DMS53 treated with DMSO at 0.1 percent for 48 hours (cell line): ENCODE measurements around the gene CYB5D1.

Source experiments
- DNase-seq: peaks from one replicate; lab custom pipeline; 2025; ENCODE audit not compliant: unreplicated experiment; lab: John Stamatoyannopoulos, UW

CYB5D1 gene

GRCh38 chr17:7885367-7886226 lies 27.8 kb downstream of the CYB5D1 start:
- peak; percentile 50 for DNase-seq

- DNase-seq = peak; percentile 74
Observed at GRCh38 chr17:7886227-7887037, 28.6 kb downstream of the CYB5D1 start.

- DNase-seq = peak; percentile 85
Observed at GRCh38 chr17:7887038-7887481, 29.3 kb downstream of the CYB5D1 start.

DNA sequence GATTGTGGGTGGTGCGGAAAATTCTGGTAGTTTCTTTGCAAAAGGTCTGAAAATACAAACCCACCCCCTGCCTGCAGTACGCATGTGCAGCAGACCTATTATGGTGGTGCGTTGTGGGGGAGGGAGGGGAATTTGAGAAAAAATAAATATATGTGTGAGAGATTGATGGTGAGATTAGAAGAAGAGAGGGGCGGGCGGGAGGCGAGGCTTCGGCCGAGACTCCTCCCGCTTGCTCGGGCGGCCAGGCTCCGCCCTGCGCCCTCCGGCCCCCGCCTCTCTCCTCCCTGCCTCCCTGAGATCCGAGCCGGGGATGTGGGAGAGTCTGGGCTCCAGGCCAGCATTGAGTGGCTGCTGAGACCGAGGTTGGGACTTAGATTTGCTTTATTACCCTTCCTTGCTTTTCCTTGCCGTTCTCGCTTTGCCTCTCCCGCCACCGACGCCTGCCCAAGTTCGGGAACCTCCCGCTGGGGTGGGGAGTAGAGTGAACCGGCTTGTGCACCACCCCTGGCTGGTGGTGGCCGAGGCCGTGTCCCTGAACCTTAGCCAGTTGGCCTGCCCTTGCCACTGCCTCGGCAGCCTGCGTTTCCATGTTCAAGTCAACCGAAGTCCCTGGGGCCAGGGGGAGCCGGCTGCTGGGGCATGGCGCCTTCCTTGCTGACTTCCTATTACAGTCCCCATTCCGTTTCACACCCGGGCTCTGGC lies 29.8 kb downstream of the CYB5D1 start:
- DNase-seq = peak; percentile 97

- peak; percentile 82 for DNase-seq
Observed at GRCh38 chr17:7888184-7888920, 30.5 kb downstream of the CYB5D1 start, which contains the start of gene CHD3. Gene CHD3, plus strand, starts transcription at chr17:7888789. Its CDS starts 212 bp downstream, at chr17:7889001.

GRCh38 chr17:7889166-7889955 lies 31.6 kb downstream of the CYB5D1 start:
- DNase-seq = peak; percentile 97

GRCh38 chr17:7893187-7893880 lies 35.5 kb downstream of the CYB5D1 start:
- DNase-seq = no peak

DNA sequence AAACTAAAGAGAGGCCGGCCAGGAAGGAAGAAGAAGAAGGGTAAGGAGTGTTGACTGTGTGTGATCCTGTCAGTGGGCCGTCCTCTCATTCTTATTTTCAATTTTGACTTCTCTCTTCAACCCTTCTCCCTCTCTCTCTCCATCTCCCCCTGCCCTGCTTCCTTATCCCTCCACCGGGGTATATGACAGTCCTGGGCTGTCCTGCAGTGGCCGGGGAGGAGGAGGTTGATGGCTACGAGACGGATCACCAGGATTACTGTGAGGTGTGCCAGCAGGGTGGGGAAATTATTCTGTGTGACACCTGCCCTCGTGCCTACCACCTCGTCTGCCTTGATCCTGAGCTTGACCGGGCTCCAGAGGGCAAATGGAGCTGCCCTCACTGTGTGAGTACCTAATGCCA lies 36.4 kb downstream of the CYB5D1 start:
- no peak for DNase-seq

DNA sequence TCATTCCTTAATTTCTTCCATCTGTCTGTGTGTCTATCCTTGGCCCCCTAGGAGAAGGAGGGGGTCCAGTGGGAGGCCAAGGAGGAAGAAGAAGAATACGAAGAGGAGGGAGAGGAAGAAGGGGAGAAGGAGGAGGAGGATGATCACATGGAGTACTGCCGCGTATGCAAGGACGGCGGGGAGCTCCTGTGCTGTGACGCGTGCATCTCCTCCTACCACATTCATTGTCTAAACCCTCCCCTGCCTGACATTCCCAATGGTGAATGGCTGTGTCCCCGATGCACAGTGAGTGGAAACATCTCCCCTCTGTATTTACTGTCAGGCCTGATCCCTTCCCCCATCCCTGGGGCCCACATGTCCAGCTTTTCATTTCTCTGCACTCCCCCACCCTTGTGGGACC lies 37.1 kb downstream of the CYB5D1 start:
- DNase-seq = no peak

GRCh38 chr17:7897090-7897489 lies 39.3 kb downstream of the CYB5D1 start:
- DNase-seq = no peak

GRCh38 chr17:7897773-7898172 lies 40.0 kb downstream of the CYB5D1 start:
- peak; percentile 13 for DNase-seq

GRCh38 chr17:7903154-7904103 lies 45.6 kb downstream of the CYB5D1 start:
- DNase-seq = no peak

- DNase-seq = no peak
Observed at GRCh38 chr17:7909089-7909488, 51.3 kb downstream of the CYB5D1 start.

DNA sequence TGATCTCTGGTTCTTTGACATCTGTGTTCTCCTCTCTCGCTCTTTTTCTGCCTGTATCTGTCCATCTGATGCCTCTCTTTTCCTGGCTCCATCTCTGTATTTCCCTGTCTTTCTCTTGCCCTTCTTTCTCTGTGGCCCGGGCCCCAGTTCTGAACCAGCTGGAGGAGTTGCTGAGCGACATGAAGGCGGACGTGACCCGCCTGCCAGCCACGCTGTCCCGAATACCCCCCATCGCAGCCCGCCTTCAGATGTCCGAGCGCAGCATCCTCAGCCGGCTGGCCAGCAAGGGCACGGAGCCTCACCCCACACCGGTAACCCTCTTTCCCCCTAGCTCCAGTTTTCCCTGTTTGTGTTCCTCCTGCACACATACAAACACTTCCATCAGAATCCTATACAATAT lies 52.5 kb downstream of the CYB5D1 start:
- DNase-seq = no peak

DNA sequence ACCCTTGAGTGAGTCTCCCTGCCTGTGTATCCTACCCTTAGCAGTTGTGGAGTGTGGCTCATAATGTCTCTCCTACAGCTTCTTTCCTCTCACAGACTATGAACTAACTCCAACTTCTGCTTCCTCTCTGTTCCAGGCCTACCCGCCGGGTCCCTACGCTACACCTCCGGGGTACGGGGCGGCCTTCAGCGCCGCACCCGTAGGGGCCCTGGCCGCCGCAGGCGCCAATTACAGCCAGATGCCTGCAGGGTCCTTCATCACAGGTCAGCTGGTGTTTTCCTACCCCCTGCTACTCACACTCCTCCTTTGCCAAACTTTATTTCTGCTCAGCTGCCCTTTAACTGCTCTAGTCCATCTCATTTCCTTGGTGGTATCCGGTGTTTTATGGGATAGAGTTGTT lies 52.9 kb downstream of the CYB5D1 start:
- DNase-seq = no peak

GRCh38 chr17:7911116-7911515 lies 53.3 kb downstream of the CYB5D1 start:
- no peak for DNase-seq
